Lower lobe of right lung (tissue), 2 donors: ENCODE results near the gene MYOG. TPM values are rescaled to one million over a fixed set of nuclear protein-coding genes. Genes with fewer than 3 reads are reported as not detected.

Experiments used
- ATAC-seq, 2 donors: fragments of 200-7000 bp; cut with Tn5 transposase; one replicate each; pipeline ENCODE4 v1.9.1; 2020 to 2022; ENCODE audit warnings: mild to moderate bottlenecking in 2 of 2, moderate library complexity in 2 of 2
- DNase-seq: peaks from one replicate; pipeline ENCODE4 v3.0.0-alpha.2; 2020
- H3K27ac ChIP-seq: fragments of 200-600 bp; one replicate; pipeline ENCODE4 v1.8.0; 2022
- H3K27me3 ChIP-seq: fragments of 200-600 bp; one replicate; pipeline ENCODE4 v1.8.0; 2022; ENCODE audit warnings: low read depth
- H3K36me3 ChIP-seq: fragments of 200-600 bp; one replicate; pipeline ENCODE4 v1.8.0; 2022; ENCODE audit warnings: mild to moderate bottlenecking
- H3K4me1 ChIP-seq: fragments of 200-600 bp; one replicate; pipeline ENCODE4 v1.8.0; 2022
- H3K4me3 ChIP-seq: fragments of 200-600 bp; one replicate; pipeline ENCODE4 v1.8.0; 2022; ENCODE audit warnings: mild to moderate bottlenecking
- H3K9me3 ChIP-seq: fragments of 200-600 bp; one replicate; pipeline ENCODE4 v1.8.0; 2022
- intact Hi-C: fragments of 100-400 bp; cut with DNase I; formaldehyde crosslinking; loops from one replicate; pipeline ENCODE4 v1.11.0; 2022
- total RNA-seq: library from RNA; stranded (reverse); fragmentation: NEBNext Ultra II Directional; extraction: Animal tissue kit (Norgen Biotek cat#: 25700); gene quantifications from one replicate; pipeline ENCODE4 v1.2.1, GENCODE V29; 2021
- TF ChIP-seq, protein P1 (sequence below): fragments of 200-600 bp; IDR thresholded peaks from one replicate; pipeline ENCODE4 v1.8.0; 2022; ENCODE audit warnings: antibody characterized with exemption, mild to moderate bottlenecking
- donor health status: DM: no; HTN: yes; CAD: no; lungs with severe emphysema.

The MYOG gene
- total RNA-seq, 1 donor from 2014 or later: not detected

DNA sequence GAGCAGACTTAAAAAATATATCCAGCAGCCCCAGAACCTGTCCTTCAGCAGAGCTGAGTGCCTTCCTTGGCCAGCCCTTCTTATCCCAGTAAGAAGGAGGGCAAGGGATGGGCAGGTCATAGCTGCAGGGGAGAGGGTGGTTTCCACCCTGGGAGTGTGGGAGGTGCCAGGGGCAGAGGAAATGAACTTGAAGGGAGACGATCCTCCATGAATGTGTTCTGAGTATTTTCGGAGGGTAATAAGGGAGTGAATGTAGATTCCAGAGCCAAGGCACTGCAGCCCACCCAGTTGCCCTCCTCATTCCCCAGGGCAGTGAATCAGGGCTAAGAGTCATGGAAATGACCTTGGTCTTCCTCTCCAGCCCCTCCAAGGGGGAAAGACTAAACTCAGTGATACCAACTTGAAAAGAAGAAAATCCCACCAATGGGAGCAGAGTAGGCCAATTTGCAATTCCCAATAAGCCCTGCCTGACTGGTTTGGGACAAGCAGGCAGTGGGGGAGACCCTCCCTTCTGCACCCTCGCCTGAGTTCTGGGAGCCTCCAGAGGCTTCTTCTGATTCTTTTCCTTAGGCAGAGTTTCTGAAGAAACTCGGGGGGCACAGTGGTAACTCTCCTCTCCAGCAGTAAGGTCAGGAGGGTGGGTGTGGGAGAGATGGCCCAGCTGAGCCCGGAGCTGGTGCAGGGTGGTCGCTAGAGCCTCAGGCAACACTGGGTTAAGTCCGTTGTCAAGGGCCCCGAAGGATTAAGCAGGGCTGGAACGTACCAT lies 4.2 kb downstream of the MYOG start:
- intact Hi-C loops: no loop called here
- H3K4me3 ChIP-seq: no peak overlapping the region
- no peak for DNase-seq
- no peak for ATAC-seq
- no peaks in the 10 kb centered on the region for H3K36me3 ChIP-seq
- no peaks in the 10 kb centered on the region for H3K4me1 ChIP-seq
- TF ChIP-seq, protein P1, sequence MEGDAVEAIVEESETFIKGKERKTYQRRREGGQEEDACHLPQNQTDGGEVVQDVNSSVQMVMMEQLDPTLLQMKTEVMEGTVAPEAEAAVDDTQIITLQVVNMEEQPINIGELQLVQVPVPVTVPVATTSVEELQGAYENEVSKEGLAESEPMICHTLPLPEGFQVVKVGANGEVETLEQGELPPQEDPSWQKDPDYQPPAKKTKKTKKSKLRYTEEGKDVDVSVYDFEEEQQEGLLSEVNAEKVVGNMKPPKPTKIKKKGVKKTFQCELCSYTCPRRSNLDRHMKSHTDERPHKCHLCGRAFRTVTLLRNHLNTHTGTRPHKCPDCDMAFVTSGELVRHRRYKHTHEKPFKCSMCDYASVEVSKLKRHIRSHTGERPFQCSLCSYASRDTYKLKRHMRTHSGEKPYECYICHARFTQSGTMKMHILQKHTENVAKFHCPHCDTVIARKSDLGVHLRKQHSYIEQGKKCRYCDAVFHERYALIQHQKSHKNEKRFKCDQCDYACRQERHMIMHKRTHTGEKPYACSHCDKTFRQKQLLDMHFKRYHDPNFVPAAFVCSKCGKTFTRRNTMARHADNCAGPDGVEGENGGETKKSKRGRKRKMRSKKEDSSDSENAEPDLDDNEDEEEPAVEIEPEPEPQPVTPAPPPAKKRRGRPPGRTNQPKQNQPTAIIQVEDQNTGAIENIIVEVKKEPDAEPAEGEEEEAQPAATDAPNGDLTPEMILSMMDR: no peak
- no peak overlapping the region for H3K27ac ChIP-seq
- H3K9me3 ChIP-seq: no peaks in the 10 kb centered on the region
- H3K27me3 ChIP-seq: peaks cover 2% of the 10 kb centered on the region

DNA sequence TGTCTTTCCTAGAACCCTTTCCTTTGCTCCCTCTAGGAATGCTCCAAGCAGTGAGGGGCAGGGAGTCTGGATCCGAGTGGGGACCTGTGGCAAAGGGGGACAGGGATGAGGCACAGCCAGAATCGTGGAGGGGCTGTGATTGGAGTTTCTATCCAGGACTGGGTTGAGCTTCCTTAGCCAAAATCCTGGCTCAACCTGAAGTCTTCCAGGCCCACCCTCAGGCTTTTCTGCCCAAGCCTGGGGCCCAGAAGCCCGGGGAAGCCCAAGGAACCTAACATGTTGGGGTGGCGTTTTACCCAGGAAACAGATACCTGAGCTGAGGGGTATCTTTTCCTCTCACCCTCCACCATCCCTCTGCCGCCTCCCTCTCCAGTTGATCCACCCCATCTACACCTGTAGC lies 5.4 kb downstream of the MYOG start:
- no peak for DNase-seq
- Histone ChIP-seq H3K4me3 (no peak overlapping the region), H3K9me3 (no peaks in the 10 kb centered on the region), H3K4me1 (peaks cover 7% of the 10 kb centered on the region), H3K27ac (no peak overlapping the region), H3K27me3 (peaks cover 14% of the 10 kb centered on the region), H3K36me3 (no peaks in the 10 kb centered on the region)
- TF ChIP-seq, protein P1: no peak
- no peak for ATAC-seq
- intact Hi-C loops: no loop called here

DNA sequence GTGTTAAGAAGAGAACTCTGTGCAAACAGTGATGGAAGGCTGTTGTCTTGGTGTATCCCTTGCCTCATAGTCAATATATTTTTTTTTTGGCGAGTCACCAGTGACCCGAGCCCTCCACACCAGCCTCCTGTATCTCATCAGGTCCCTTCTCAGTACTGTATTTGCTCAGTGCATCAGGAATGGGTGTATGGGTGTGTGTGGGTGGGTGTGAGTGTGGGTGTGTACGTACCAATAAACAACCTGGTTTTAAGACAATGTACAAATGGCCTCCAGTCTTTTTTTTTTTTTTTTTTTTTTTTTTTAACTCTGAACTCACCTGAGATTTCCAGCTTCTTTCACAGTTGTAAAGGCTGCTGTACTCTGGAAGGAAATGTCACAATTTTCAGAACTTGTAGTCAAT lies 7.3 kb downstream of the MYOG start:
- ATAC-seq: no peak

DNA sequence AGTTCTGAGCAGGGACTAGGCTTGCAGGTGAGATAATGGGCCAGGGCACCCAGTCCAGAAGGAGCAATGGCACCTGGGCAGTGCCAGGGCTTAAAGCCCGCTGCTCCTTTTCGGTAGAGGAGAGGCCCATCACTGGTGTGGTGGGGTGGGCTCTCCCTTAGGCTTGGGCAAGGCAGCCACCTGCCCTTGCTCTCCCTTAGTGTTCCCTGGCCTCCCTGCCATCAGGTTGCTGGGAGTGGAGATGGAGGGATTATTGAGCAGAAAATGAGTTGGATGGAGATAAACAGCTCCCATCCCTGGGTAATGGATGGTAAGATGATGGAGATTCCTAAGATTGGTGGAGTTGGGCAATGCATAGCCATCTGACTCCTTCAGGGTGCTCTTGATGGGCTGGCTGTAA lies 7.9 kb downstream of the MYOG start:
- DNase-seq (no peak), ATAC-seq (no peak)
- TF ChIP-seq, protein P1: no peak
- Histone ChIP-seq H3K27ac (no peak overlapping the region), H3K9me3 (no peaks in the 10 kb centered on the region), H3K4me3 (no peak overlapping the region), H3K4me1 (peaks cover 9% of the 10 kb centered on the region), H3K36me3 (no peaks in the 10 kb centered on the region), H3K27me3 (peaks cover 16% of the 10 kb centered on the region)
- intact Hi-C loops: no loop called here

More for the DNA sequence above, 7.3 kb downstream of the MYOG start:
- TF ChIP-seq, protein P1: no peak
- no peaks in the 10 kb centered on the region for H3K9me3 ChIP-seq
- intact Hi-C loops: no loop called here
- H3K4me3 ChIP-seq: no peak overlapping the region
- no peak overlapping the region for H3K27ac ChIP-seq
- no peak for DNase-seq
- peaks cover 9% of the 10 kb centered on the region for H3K4me1 ChIP-seq
- H3K36me3 ChIP-seq: no peaks in the 10 kb centered on the region
- H3K27me3 ChIP-seq: peaks cover 16% of the 10 kb centered on the region

DNA sequence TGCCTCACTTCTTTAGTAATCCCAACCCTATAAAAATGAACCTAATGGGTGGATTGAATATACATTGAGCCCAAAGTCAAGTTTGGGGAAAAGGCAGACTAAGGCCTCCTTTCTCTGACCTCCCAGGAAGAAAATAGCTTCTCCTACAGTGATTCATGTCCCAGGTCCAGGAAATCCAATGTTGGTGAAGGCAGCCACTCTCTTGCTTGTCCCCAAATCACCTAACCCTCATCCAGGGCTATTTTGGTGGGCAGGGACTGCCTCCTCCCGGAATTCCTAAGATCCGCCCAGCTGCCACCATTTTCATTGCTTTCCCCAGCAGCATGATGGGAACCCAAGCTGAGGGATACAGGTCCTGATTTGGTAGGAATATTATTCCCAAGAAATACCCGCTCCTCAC lies 8.4 kb downstream of the MYOG start:
- no peak overlapping the region for H3K27ac ChIP-seq
- peaks cover 16% of the 10 kb centered on the region for H3K27me3 ChIP-seq
- TF ChIP-seq, protein P1: no peak

More for the DNA sequence above, 8.4 kb downstream of the MYOG start:
- H3K4me1 ChIP-seq: peaks cover 9% of the 10 kb centered on the region
- no peaks in the 10 kb centered on the region for H3K36me3 ChIP-seq
- H3K9me3 ChIP-seq: no peaks in the 10 kb centered on the region
- no peak for ATAC-seq
- intact Hi-C loops: no loop called here
- H3K4me3 ChIP-seq: no peak overlapping the region
- no peak for DNase-seq
